ENCODE measurements around the gene GRIP1. TPM values are rescaled to one million over a fixed set of nuclear protein-coding genes. Genes with fewer than 3 reads are reported as not detected.

Gene GRIP1
- total RNA-seq, 1 donor, result under 0.01 TPM

DNA sequence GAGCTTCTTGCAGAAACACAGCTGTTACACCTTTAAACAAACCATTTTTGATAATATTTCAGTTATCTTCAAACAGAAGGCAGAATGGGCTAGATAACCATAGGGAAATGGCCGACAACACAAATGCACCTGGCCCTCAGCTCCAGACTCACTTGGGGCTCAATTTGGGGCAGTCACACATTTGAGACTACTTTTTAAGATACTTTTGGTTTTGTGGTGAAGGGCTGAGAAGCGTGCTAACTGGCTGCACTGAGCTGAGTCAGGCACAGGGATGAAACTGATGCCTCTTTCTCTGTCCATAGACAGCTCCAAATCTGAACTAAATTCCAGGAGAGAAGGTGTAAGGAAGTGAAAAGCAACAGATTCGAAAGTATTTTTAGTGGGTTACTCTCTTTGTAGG lies 18.5 kb upstream of the GRIP1 start:
- DNase-seq (ENCODE audit: insufficient read length, low spot score, missing footprints), result no peak
- no peaks in the 10 kb centered on the region for H4K20me1 ChIP-seq (ENCODE audit: insufficient read depth, low read length)
- no peak for TF ChIP-seq CTCF (IDR thresholded peaks at IDR 0.05; ENCODE audit: extremely low read depth, low read depth, low read length)
- no peaks in the 10 kb centered on the region for H3K9me3 ChIP-seq (ENCODE audit: low read depth, low read length)
- no peaks in the 10 kb centered on the region for H3K79me2 ChIP-seq (ENCODE audit: insufficient read depth, low read length)
- H3K27ac ChIP-seq (ENCODE audit: low read depth, low read length), result no peak overlapping the region
- no peaks in the 10 kb centered on the region for H3K4me1 ChIP-seq (ENCODE audit: insufficient read depth, low read length)
- no peaks in the 10 kb centered on the region for H3K36me3 ChIP-seq (ENCODE audit: insufficient read depth, low read length)
- H3K4me2 ChIP-seq (ENCODE audit: insufficient read depth, low read length), result no peak overlapping the region
- peaks cover 11% of the 10 kb centered on the region for H3K27me3 ChIP-seq (ENCODE audit: insufficient read depth, low read length)
- no peak overlapping the region for H2AFZ ChIP-seq (ENCODE audit: low read length)
- no peak overlapping the region for H3K4me3 ChIP-seq (ENCODE audit: insufficient read depth, low read length)

GRCh38 chr12:66694666-66695613 lies 16.1 kb upstream of the GRIP1 start:
- no peaks in the 10 kb centered on the region for H3K9me3 ChIP-seq (ENCODE audit: low read depth, low read length)
- H3K4me1 ChIP-seq (ENCODE audit: insufficient read depth, low read length), result no peaks in the 10 kb centered on the region
- H4K20me1 ChIP-seq (ENCODE audit: insufficient read depth, low read length), result no peaks in the 10 kb centered on the region
- TF ChIP-seq CTCF (IDR thresholded peaks at IDR 0.05; ENCODE audit: extremely low read depth, low read depth, low read length), result no peak
- no peak for DNase-seq (ENCODE audit: insufficient read length, low spot score, missing footprints)
- no peak overlapping the region for H3K4me3 ChIP-seq (ENCODE audit: insufficient read depth, low read length)
- peaks cover 3% of the 10 kb centered on the region for H3K27me3 ChIP-seq (ENCODE audit: insufficient read depth, low read length)
- H3K27ac ChIP-seq (ENCODE audit: low read depth, low read length), result no peak overlapping the region
- H2AFZ ChIP-seq (ENCODE audit: low read length), result no peak overlapping the region
- no peaks in the 10 kb centered on the region for H3K36me3 ChIP-seq (ENCODE audit: insufficient read depth, low read length)
- no peaks in the 10 kb centered on the region for H3K79me2 ChIP-seq (ENCODE audit: insufficient read depth, low read length)
- no peak overlapping the region for H3K4me2 ChIP-seq (ENCODE audit: insufficient read depth, low read length)

GRCh38 chr12:66693901-66694513 lies 15.1 kb upstream of the GRIP1 start:
- H3K4me3 ChIP-seq (ENCODE audit: insufficient read depth, low read length), result no peak overlapping the region
- peak; percentile 63 for TF ChIP-seq CTCF (IDR thresholded peaks at IDR 0.05; ENCODE audit: extremely low read depth, low read depth, low read length)
- DNase-seq (ENCODE audit: insufficient read length, low spot score, missing footprints), result peak; percentile 41
- H3K4me1 ChIP-seq (ENCODE audit: insufficient read depth, low read length), result no peaks in the 10 kb centered on the region
- H3K27me3 ChIP-seq (ENCODE audit: insufficient read depth, low read length), result peaks cover 3% of the 10 kb centered on the region
- no peaks in the 10 kb centered on the region for H3K9me3 ChIP-seq (ENCODE audit: low read depth, low read length)
- no peak overlapping the region for H3K4me2 ChIP-seq (ENCODE audit: insufficient read depth, low read length)
- H3K27ac ChIP-seq (ENCODE audit: low read depth, low read length), result no peak overlapping the region
- no peaks in the 10 kb centered on the region for H3K36me3 ChIP-seq (ENCODE audit: insufficient read depth, low read length)
- H3K79me2 ChIP-seq (ENCODE audit: insufficient read depth, low read length), result no peaks in the 10 kb centered on the region
- H4K20me1 ChIP-seq (ENCODE audit: insufficient read depth, low read length), result no peaks in the 10 kb centered on the region
- no peak overlapping the region for H2AFZ ChIP-seq (ENCODE audit: low read length)

DNA sequence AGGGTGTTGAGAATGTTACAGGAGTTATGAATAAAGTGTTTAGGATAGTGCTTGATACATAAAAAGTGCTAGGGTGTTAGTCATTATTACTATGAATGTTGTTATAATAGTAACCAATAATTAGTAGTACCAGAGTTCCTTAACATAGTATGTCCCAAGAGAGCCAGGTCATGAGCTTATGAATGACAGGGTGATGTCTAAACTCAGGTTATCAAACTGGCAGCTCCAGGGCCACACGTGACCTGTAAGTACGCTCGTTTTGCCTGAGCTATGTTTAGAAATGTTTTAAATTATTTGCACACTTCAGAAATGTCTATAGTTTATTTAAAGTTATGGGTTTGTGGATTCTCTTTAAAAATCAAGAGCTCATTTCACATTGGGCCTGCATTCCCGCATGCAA lies 14.1 kb upstream of the GRIP1 start:
- no peak overlapping the region for H2AFZ ChIP-seq (ENCODE audit: low read length)
- H3K27me3 ChIP-seq (ENCODE audit: insufficient read depth, low read length), result peaks cover 3% of the 10 kb centered on the region
- H3K27ac ChIP-seq (ENCODE audit: low read depth, low read length), result no peak overlapping the region
- no peaks in the 10 kb centered on the region for H3K36me3 ChIP-seq (ENCODE audit: insufficient read depth, low read length)
- H3K79me2 ChIP-seq (ENCODE audit: insufficient read depth, low read length), result no peaks in the 10 kb centered on the region
- no peak for TF ChIP-seq CTCF (IDR thresholded peaks at IDR 0.05; ENCODE audit: extremely low read depth, low read depth, low read length)
- H3K4me1 ChIP-seq (ENCODE audit: insufficient read depth, low read length), result no peaks in the 10 kb centered on the region
- H3K4me3 ChIP-seq (ENCODE audit: insufficient read depth, low read length), result no peak overlapping the region
- no peaks in the 10 kb centered on the region for H3K9me3 ChIP-seq (ENCODE audit: low read depth, low read length)
- DNase-seq (ENCODE audit: insufficient read length, low spot score, missing footprints), result no peak
- no peak overlapping the region for H3K4me2 ChIP-seq (ENCODE audit: insufficient read depth, low read length)
- H4K20me1 ChIP-seq (ENCODE audit: insufficient read depth, low read length), result no peaks in the 10 kb centered on the region
